ENCODE data around the gene RHOH. TPM values are rescaled to one million over a fixed set of nuclear protein-coding genes. Genes with fewer than 3 reads are reported as not detected.

The RHOH gene
- total and polyA plus RNA-seq, 9 of the 15 experiments (the other 6 are each of a cell fraction or from before 2014, with no cell fraction given), result 14.3 to 37.7 (median 23.2) TPM

GRCh38 chr4:40221744-40222143 lies 24.9 kb downstream of the RHOH start (continued):
- TF ChIP-seq, protein P1, sequence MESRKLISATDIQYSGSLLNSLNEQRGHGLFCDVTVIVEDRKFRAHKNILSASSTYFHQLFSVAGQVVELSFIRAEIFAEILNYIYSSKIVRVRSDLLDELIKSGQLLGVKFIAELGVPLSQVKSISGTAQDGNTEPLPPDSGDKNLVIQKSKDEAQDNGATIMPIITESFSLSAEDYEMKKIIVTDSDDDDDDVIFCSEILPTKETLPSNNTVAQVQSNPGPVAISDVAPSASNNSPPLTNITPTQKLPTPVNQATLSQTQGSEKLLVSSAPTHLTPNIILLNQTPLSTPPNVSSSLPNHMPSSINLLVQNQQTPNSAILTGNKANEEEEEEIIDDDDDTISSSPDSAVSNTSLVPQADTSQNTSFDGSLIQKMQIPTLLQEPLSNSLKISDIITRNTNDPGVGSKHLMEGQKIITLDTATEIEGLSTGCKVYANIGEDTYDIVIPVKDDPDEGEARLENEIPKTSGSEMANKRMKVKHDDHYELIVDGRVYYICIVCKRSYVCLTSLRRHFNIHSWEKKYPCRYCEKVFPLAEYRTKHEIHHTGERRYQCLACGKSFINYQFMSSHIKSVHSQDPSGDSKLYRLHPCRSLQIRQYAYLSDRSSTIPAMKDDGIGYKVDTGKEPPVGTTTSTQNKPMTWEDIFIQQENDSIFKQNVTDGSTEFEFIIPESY (CRISPR knock-in tag; IDR thresholded peaks at IDR 0.05), result no peak
- TF ChIP-seq ZNF695 (CRISPR knock-in tag; IDR thresholded peaks at IDR 0.05), result no peak
- TF ChIP-seq HDAC1 (IDR thresholded peaks at IDR 0.05), result no peak

GRCh38 chr4:40223343-40223742 lies 26.5 kb downstream of the RHOH start:
- ChIA-PET POLR2A (interaction anchor here (1.2 to 2.7 kb wide), 2 partner anchors 14 to 16 kb away, joined by 7 to 9 read pairs; no protein-coding TSS in a partner anchor), CTCF (ENCODE audit: low intra/inter-chr PET ratio) (no interaction called here)
- H3K27me3 ChIP-seq (ENCODE audit: control insufficient read depth in 2 of 2, insufficient read depth in 2 of 2, low read length in 2 of 2), result no peaks in the 10 kb centered on the region
- DNase-seq (ENCODE audit: extremely low read depth in 1 of 4, low spot score in 3 of 4) (no peak), FAIRE-seq (no peak), ATAC-seq (no peak)
- peaks cover 80% of the 10 kb centered on the region for H3K79me2 ChIP-seq (ENCODE audit: control insufficient read depth, insufficient read depth, low read length)
- no peaks in the 10 kb centered on the region for H3K9me3 ChIP-seq (replicated peaks; ENCODE audit: control insufficient read depth, insufficient read depth, low read depth, low read length)
- H3K27ac ChIP-seq (ENCODE audit: extremely low read depth, low read depth, low read length), result no peak overlapping the region
- intact Hi-C loops (cut with micrococcal nuclease) (no loop called here), in situ Hi-C loops (cut with MboI) (no loop called here)
- TF ChIP-seq ZNF121 (CRISPR knock-in tag; conservative IDR thresholded peaks at IDR 0.05) (peak; percentile 90), SIN3B (IDR thresholded peaks at IDR 0.05; ENCODE audit: low read depth) (no peak)
- H4K20me1 ChIP-seq (replicated peaks; ENCODE audit: control insufficient read depth, insufficient read depth, low read length), result no peaks in the 10 kb centered on the region
- H3K9me1 ChIP-seq (ENCODE audit: control insufficient read depth, insufficient read depth, low read length), result no peaks in the 10 kb centered on the region
- no peak overlapping the region for H2AFZ ChIP-seq (ENCODE audit: low read depth, low read length)
- H3K36me3 ChIP-seq (ENCODE audit: control insufficient read depth, insufficient read depth, low read length), result peaks cover 50% of the 10 kb centered on the region; the same call in 2 of the 3 replicates
- no TSS peak for BruUV-seq (replicated peaks)
- H3K9ac ChIP-seq (ENCODE audit: insufficient read depth in 1 of 2, low read depth in 2 of 2, low read length in 2 of 2), result no peak overlapping the region
- WGBS (ENCODE audit: insufficient coverage, low coverage, missing lambda C conversion rate), result 90% methylated on average over 1 of the region's 1 CpG
- no peak overlapping the region for H3K4me2 ChIP-seq (ENCODE audit: insufficient read depth, low read length)
- H3K4me1 ChIP-seq (replicated peaks in 1 of 2; ENCODE audit: control insufficient read depth in 2 of 2, insufficient read depth in 2 of 2, low read length in 2 of 2), result peaks cover 6 to 8% of the 10 kb centered on the region in 2 experiments
- no peak overlapping the region for H3K4me3 ChIP-seq

All from K562 (cell line).